Measurements from ENCODE around the gene RBBP6.
"Not testable (repeated sequence)": the region's sequence is repeated elsewhere in the genome, so short reads cannot be mapped to it uniquely, and the experiment has no call there.

The RBBP6 gene

DNA sequence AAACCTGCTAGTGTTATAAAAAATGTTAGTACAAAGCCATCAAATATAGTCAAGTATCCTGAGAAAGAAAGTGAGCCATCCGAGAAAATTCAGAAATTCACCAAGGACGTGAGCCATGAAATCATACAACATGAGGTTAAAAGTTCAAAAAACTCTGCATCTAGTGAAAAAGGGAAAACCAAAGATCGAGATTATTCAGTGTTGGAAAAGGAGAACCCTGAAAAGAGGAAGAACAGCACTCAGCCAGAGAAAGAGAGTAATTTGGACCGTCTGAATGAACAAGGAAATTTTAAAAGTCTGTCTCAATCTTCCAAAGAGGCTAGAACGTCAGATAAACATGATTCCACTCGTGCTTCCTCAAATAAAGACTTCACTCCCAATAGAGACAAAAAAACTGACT lies 31.7 kb downstream of the RBBP6 start:
- no peak for DNase-seq (ENCODE audit: low spot score)

DNA sequence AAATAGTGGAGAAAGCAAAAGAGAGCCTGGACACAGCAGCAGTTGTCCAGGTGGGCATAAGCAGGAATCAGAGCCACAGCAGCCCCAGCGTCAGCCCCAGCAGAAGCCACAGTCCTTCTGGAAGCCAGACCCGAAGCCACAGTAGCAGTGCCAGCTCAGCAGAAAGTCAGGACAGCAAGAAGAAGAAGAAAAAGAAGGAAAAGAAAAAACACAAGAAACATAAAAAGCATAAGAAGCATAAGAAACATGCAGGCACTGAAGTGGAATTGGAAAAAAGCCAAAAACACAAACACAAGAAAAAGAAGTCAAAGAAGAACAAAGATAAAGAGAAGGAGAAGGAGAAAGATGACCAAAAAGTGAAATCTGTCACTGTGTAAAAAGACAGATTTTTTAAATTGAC lies 32.7 kb downstream of the RBBP6 start:
- DNase-seq (ENCODE audit: low spot score): no peak

DNA sequence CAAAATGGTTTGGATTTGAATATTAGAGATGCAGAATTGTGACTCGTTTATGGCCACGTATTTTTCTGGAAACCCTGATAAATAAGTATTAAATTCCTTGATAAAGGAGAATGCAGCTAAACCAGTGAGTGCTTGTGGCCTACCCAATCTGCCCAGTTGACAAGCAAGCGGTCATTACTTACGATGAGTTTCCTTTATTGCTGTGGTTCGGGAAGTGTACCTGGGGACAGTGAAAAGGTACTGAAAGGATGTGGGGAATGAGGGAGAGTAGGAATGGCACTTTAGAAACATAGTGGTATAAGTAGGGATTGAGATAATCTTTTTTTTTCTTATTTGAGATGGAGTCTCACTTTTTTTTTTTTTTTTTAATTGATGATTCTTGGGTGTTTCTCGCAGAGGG lies 33.8 kb downstream of the RBBP6 start:
- DNase-seq (ENCODE audit: low spot score): no peak

DNA sequence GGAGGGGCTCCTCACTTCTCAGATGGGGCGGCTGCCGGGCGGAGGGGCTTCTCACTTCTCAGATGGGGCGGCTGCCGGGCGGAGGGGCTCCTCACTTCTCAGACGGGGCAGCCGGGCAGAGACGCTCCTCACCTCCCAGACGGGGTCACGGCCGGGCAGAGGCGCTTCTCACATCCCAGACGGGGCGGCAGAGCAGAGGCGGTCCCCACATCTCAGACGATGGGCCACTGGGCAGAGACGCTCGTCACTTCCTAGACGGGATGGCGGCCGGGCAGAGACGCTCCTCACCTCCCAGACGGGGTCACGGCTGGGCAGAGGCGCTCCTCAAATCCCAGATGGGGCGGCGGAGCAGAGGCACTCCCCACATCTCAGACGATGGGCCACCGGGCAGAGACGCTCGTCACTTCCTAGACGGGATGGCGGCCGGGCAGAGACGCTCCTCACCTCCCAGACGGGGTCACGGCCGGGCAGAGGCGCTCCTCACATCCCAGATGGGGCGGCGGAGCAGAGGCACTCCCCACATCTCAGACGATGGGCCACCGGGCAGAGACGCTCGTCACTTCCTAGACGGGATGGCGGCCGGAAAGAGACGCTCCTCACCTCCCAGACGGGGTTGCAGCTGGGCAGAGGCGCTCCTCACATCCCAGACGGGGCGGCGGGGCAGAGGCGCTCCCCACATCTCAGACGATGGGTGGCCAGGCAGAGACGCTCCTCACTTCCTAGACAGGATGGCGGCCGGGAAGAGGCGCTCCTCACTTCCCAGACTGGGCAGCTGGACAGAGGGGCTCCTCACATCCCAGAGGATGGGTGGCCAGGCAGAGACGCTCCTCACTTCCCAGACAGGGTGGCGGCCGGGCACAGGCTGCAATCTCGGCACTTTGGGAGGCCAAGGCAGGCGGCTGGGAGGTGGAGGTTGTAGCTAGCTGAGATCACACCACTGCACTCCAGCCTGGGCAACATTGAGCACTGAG lies 35.4 kb downstream of the RBBP6 start:
- DNase-seq (ENCODE audit: low spot score): not testable (repeated sequence)

DNA sequence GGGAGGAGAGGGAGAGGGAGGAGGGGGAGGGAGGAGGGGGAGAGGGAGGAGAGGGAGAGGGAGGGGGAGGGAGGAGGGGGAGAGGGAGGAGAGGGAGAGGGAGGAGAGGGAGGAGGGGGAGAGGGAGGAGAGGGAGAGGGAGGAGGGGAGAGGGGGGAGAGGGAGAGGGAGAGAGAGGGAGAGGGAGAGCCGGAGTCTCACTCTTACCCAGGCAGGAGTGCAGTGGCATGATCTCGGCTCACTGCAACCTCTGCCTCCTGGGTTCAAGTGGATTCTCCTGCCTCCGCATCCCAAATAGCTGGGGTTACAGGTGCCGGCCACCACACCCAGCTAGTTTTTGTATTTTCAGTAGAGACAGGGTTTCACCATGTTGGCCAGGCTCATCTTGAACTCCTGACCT lies 36.4 kb downstream of the RBBP6 start:
- not testable (repeated sequence) for DNase-seq (ENCODE audit: low spot score)

DNA sequence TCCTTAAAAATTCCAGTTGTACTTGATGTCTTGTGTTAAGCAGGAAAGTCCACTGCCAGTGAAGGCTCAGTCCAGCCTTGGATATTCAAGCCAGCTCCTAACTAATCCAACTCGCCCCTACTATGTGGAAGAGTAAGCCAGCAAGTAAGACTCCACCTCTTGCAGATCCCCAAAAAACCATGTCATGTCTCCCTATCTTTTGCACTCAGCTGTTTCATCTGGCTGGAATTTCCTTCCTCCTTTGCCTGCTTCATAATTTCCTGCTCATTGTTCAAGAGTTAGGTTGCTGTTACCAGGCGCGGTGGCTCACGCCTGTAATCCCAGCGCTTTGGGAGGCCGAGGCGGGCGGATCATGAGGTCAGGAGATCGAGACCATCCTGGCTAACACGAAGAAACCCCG lies 37.8 kb downstream of the RBBP6 start:
- DNase-seq (ENCODE audit: low spot score): no peak

DNA sequence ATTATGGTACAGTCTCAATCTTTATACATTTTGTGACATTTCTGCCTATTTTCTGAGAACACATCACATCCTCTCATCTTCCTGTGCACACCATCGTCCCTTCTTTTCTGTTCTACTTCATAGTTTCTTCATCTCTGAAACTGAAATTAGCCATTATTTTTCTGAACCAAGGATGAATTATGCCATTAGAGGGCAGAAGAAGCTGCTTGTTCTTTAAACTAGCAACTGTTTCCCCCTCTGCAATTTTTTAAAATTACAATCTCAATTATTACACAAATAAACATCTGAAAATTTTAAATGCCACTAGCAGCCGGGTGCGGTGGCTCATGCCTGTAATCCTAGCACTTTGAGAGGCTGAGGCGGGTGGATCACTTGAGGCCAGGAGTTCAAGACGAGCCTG lies 41.3 kb downstream of the RBBP6 start:
- no peak for DNase-seq (ENCODE audit: low spot score)

DNA sequence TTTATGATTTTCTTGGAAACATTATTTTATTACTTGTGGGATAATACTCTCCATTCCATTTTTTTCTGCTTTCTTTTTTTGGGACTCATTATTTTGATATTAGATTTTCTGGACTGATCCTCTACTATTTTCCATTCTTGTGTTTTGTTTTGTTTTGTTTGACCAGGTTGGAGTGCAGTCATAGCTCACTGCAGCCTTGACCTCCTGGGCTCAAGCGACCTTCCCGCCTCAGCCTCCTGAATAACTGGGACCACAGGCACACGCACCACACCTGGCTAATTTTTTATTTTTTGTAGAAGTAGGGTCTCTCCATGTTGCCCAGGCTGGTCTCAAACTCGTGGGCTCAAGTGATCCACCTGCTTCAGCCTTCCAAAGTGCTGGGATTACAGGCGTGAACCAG lies 44.1 kb downstream of the RBBP6 start:
- no peak for DNase-seq (ENCODE audit: low spot score)

DNA sequence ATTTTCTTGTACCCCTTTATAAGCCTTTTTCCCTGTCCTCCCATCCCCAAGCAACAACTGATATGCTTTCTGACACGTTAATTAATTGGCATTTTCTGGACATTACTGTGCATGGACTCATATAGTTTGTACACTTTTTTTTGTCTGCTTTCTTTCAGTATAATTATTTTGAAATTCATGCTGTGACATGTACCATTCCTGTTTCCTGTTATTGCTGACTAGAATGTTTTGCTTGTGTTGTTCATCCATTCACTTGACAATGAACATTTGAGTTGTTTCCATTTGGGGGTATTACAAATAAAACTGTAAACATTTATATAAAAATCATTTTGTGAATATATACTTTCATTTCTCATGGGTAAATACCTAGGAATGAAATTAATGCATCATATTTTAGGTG lies 50.6 kb downstream of the RBBP6 start:
- no peak for DNase-seq (ENCODE audit: low spot score)

DNA sequence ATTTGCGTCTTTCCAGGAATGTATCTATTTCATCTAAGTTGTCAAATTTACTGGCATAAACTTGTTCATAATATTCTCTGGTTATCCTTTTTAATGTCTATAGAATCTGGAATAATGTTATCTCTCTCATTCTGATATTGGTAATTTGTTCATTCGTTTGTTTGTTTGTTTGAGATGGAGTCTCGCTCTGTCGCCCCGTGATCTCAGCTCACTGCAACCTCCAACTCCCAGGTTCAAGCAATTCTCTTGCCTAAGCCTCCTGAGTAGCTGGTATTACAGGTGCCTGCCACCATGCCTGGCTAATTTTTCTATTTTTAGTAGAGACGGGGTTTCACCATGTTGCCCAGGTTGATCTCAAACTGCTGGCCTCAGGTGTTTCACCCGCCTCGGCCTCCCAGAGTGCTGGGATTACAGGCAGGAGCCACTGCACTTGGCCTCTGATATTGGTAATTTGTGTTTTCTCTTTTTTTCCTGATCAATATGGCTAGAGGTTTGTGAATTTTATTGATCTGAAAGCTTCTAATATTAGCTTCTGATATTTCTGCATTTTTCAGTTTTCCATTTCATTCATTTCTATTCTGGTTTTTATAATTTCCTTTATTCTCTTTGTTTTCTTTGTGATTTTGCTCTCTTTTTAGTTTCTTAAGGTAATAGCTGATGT lies 59.5 kb downstream of the RBBP6 start:
- no peak for DNase-seq (ENCODE audit: low spot score)

DNA sequence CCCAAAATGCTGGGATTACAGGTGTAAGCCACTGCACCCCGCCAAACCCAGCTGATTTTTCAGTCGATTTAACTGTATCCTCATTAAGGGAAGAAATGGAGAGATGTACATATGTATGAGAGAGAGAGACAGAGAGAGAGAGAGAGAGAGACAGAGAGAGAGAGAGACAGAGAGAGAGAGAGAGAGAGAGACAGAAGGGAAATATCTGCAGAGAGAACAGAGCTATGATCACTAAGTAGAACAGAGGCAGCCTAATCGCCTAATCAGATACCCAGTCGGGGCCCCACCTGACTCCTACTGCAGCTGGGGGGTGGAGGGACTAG lies 70.0 kb downstream of the RBBP6 start:
- DNase-seq (ENCODE audit: low spot score): no peak

DNA sequence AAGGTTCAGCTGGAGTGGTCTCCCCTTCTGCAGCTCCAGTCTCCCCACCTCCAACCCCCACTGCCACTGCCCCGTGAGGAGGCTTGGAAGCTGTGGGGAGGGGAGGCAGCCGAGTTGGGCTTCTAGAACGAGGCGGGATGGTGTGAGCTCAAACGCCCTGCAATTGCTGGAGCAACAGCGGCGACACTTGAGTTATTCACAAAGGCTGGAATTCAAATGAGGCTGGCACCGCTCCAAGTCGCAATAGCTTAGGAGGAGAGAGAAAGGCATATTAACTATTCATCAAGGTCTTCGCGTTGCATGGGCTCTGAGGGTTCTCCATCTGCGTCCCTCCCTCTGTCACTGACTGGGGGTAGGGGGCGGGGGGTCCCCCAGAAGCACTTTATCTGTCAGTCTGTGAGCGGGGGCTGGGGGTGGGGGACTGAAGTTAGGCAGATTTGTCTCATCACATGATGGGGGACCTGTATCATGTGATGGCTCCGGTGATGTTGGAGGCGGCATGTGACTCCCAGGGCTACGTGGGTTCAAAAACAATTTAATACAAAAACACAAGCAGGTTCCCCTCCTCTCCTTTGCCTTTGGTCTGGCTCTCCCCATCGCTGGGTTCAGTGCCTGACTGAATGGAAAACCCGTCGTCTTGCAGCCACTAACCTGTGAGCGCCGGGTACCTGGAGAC lies 70.5 kb downstream of the RBBP6 start:
- DNase-seq (ENCODE audit: low spot score): no peak

DNA sequence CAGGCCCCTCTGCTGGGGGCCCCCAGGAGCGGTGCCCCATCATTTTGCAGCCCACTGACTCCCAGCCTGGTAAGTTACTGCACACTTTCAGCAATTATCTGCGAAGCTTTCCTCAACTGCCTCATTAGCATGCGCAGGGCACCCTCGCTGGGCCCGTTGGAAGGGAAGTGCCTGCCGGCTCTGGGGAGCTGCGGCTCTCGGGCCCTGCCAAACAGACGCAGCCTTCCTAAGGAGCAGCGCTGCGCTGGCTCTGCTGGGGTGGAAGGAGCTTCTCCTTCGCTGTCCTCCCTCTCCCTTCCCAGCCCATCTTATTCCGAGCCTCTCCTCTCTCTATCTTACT lies 71.0 kb downstream of the RBBP6 start:
- DNase-seq (ENCODE audit: low spot score): no peak

DNA sequence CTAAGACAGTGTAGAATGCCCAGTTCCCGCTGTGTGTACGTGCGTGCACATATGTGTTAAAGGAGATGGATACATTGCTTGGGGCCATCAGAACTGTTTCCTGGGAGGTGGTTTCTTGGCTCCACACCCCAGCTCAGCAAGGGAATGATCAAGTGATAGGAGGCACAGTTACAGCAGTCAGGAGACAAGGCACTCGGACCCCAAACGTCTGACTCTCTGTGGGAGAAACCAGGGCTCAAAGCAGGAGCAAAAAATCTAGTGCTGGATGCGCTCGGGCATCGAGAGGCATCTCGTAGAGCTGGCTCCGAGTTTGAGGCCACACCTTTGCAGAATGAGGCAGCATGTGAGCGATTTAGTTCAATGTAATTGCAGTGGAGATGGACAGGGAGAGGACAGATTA lies 71.9 kb downstream of the RBBP6 start:
- DNase-seq (ENCODE audit: low spot score): no peak

DNA sequence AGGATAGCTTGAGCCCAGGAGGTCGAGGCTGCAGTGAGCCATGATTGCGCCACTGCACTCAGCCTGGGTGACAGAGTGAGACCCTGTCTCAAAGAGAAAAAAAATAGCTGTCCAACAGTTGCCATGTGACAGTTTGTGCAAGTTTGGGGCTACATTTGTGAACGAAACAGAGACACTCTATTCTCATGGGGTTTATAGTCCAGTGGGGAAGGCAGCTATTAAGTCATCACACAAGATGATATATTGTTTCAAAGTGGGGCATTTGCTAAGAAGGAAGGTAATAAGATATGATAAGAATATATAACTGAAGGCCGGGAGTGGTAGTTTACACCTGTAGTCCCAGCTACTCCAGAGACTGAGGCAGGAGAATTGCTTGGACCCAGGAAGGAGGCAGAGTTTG lies 73.3 kb downstream of the RBBP6 start:
- no peak for DNase-seq (ENCODE audit: low spot score)

DNA sequence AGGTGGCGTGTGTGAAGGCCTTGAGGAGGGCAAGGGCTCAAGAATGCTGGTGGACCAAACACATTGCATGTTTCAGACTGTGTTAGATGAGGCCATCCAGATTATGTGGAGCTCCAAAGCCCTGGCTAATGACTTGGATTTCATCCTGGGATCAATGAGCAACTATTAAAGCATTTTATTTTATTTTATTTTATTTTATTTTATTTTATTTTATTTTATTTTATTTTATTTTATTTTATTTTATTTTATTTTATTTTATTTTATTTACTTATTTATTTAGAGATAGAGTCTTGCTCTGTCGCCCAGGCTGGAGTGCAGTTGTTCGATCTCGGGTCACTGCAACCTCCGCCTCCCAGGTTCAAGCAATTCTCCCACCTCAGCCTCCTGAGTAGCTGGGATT lies 73.9 kb downstream of the RBBP6 start:
- not testable (repeated sequence) for DNase-seq (ENCODE audit: low spot score)

DNA sequence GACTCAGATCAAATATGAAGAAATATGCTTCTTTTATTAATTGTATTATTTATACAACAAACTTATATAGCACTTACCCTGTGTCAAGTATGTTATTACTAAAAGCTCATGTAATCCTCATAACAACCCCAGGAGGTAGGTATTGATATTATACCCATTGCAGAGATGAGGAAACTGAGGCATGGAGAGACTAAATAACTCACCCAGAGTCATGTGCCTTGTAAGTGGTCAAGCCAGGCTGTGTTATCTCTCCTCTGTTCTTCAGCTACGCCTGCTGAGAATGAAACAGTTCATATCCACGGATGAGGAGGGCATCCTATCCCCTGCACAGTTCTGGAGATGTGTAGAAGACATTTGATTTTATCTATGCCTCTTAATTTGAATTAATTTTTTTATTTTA lies 78.1 kb downstream of the RBBP6 start:
- no peak for DNase-seq (ENCODE audit: low spot score)

Measured in CD4-positive, alpha-beta T cell treated with Interleukin-6 at 100 ng/mL for 8 hours (primary cell).